AG04450 (cell line): ENCODE measurements around the gene KLB. TPM values are rescaled to one million over a fixed set of nuclear protein-coding genes. Genes with fewer than 3 reads are reported as not detected.
A peak's percentile ranks its signal among the peaks of the same experiment; 100 is the strongest.
"Not testable (repeated sequence)": the region's sequence is repeated elsewhere in the genome, so short reads cannot be mapped to it uniquely, and the experiment has no call there.

Source experiments
- CTCF ChIA-PET: fragments of 300-600, 350-600 bp; formaldehyde crosslinking; extraction: SDS; loops from one replicate; lab custom pipeline; 2022; ENCODE audit warnings: antibody characterized with exemption, inconsistent platforms; lab: Charles Lee
- POLR2A ChIA-PET: fragments of 350-600 bp; formaldehyde crosslinking; extraction: SDS; loops from one replicate; lab custom pipeline; 2021; ENCODE audit warnings: antibody characterized with exemption, inconsistent platforms; lab: Yijun Ruan, JAX
- DNase-seq: peaks from one replicate; pipeline ENCODE4 v3.0.0-alpha.2; 2011; ENCODE audit warnings: low read depth, low spot score
- H3K27ac ChIP-seq: one replicate; pipeline ENCODE4 v1.5.1; 2012; ENCODE audit warnings: low read depth, low read length, control low read depth
- H3K27me3 ChIP-seq: one replicate; pipeline ENCODE4 v1.6.0; 2012; ENCODE audit warnings: low read length; ENCODE audit not compliant: control insufficient read depth, insufficient read depth
- H3K4me3 ChIP-seq: 2 replicates; pipeline ENCODE4 v1.5.1; 2011; ENCODE audit warnings: mild to moderate bottlenecking, low read depth, low read length, control low read depth
- H3K9me3 ChIP-seq: 2 replicates; pipeline ENCODE4 v1.5.1; 2012; ENCODE audit warnings: low read length; ENCODE audit not compliant: control insufficient read depth, insufficient read depth
- polyA plus RNA-seq: library from polyadenylated mRNA; depleted of rRNA; stranded (reverse); fragments of >200 nt; gene quantifications from 2 replicates; pipeline ENCODE4 v1.2.3, GENCODE V29; 2011
- TF ChIP-seq, protein P1 (sequence below): IDR thresholded peaks from 2 replicates; pipeline ENCODE4 v1.5.1; 2011; ENCODE audit warnings: low read depth, low read length, control low read depth, inconsistent platforms

Gene KLB
- polyA plus RNA-seq, 1 experiment = not detected

DNA sequence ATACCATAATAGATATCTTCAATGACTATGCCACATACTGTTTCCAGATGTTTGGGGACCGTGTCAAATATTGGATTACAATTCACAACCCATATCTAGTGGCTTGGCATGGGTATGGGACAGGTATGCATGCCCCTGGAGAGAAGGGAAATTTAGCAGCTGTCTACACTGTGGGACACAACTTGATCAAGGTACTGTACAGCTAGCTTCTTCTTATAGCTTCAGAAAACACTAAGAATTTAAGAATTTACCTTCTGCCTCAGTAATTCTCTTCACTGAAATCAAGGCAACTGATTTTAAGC lies 805 bp downstream of the KLB start:
- no peak overlapping the region for H3K27ac ChIP-seq
- POLR2A ChIA-PET = interaction anchor here (0.6 kb wide), 1 partner anchor 647 kb away, joined by 4 read pairs; no protein-coding TSS in a partner anchor
- H3K27me3 ChIP-seq = peaks cover 4% of the 10 kb centered on the region
- DNase-seq = no peak
- TF ChIP-seq, protein P1, sequence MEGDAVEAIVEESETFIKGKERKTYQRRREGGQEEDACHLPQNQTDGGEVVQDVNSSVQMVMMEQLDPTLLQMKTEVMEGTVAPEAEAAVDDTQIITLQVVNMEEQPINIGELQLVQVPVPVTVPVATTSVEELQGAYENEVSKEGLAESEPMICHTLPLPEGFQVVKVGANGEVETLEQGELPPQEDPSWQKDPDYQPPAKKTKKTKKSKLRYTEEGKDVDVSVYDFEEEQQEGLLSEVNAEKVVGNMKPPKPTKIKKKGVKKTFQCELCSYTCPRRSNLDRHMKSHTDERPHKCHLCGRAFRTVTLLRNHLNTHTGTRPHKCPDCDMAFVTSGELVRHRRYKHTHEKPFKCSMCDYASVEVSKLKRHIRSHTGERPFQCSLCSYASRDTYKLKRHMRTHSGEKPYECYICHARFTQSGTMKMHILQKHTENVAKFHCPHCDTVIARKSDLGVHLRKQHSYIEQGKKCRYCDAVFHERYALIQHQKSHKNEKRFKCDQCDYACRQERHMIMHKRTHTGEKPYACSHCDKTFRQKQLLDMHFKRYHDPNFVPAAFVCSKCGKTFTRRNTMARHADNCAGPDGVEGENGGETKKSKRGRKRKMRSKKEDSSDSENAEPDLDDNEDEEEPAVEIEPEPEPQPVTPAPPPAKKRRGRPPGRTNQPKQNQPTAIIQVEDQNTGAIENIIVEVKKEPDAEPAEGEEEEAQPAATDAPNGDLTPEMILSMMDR = no peak
- CTCF ChIA-PET = interaction anchor here (1.0 kb wide), 1 partner anchor 12 kb away, joined by 4 read pairs; no protein-coding TSS in a partner anchor
- H3K4me3 ChIP-seq = no peak overlapping the region
- no peaks in the 10 kb centered on the region for H3K9me3 ChIP-seq

DNA sequence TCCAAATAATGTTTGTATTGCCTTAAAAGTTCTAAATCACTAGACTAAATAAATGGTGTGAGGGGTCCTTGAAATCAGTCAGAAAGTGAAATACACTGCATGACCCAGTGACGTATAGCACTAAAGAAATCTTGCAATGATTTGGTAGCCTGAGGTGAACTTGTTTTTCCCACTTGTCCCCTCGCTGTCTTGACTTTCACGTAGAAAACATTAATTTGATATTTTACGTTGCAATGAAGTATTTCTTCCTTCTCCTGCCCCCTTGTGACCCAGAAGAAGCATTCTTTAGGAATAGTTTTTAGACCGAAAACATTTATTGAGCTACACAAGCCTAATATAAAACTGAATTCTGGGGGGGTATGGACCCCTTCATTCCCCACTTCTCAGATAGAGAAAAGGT lies 3.7 kb downstream of the KLB start:
- no peak overlapping the region for H3K27ac ChIP-seq
- no peak for DNase-seq
- TF ChIP-seq, protein P1 = peak; percentile 40
- H3K4me3 ChIP-seq = no peak overlapping the region
- H3K27me3 ChIP-seq = peaks cover 4% of the 10 kb centered on the region
- POLR2A ChIA-PET = no interaction called here
- H3K9me3 ChIP-seq = no peaks in the 10 kb centered on the region
- CTCF ChIA-PET = interaction anchor here (1.0 kb wide), 1 partner anchor 651 kb away, joined by 6 read pairs; no protein-coding TSS in a partner anchor

DNA sequence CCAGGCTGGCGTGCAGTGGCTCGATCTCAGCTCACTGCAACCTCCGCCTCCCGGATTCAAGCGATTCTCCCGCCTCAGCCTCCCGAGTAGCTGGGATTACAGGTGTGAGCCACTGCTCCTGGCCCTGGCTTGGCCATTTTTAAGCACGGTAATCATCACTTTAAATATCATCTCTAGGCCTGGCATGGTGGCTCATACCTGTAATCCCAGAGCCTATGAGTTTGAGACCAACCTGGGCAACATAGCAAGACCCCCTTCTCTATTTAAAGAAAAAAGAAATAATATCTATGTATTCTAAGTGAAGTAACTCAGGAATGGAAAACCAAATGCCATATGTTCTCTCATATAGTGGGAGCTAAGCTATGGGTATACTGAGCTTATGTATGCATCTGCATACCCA lies 4.8 kb downstream of the KLB start:
- CTCF ChIA-PET, H3K27me3 ChIP-seq, POLR2A ChIA-PET: not testable (repeated sequence)

DNA sequence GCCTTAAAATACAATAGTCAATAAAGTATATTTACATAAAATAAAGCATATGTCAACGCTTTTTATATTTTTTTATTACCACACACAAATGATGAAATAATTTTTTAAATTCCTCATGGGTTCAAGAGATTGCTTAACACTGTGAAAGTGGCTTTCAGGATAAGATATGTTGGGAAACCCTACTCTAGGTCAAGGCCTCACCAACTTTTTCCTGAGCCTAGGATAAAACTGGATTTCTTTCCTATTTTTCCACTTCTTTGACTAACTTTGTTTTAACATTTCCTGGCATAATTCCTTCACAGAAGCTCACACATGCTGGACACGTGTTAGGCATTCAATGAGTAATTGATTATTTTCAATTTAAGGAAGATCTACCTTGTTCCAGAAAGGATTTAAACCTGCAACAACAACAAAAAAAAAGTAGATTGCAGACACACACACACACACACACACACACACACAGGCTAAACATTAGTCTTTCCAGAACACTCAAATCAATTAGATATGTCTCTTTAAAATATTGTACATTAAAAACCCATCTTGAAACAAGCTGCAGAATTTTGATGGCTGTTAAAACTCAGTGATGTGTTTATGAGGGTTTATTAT lies 9.1 kb downstream of the KLB start:
- TF ChIP-seq, protein P1 = no peak
- Histone ChIP-seq H3K27ac (no peak overlapping the region), H3K4me3 (no peak overlapping the region), H3K9me3 (no peaks in the 10 kb centered on the region), H3K27me3 (no peaks in the 10 kb centered on the region)
- no peak for DNase-seq
- ChIA-PET POLR2A (no interaction called here), CTCF (no interaction called here)

More for the DNA sequence above, 4.8 kb downstream of the KLB start:
- not testable (repeated sequence) for H3K4me3 ChIP-seq, H3K9me3 ChIP-seq, H3K27ac ChIP-seq, DNase-seq

DNA sequence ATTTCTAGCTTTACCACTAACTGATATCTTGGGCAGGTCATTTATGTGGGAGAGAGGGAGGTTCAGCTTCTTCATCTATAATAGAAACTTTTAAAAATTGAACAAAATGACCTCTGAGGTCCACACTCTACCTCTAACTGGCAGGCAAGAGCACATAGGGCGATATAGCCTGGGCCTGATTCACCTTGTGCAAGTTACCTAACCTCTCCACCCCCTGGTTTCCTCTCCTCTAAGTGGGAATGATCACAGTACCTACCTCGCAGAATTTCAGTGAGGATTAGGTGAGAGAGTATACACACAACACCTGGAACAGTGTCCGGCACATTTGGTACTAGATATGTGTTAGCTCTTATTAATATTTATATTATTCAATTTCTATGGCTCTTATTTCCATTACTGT lies 15.5 kb downstream of the KLB start:
- TF ChIP-seq, protein P1 = no peak
- H3K27ac ChIP-seq = no peak overlapping the region
- H3K27me3 ChIP-seq = peaks cover 2% of the 10 kb centered on the region
- ChIA-PET CTCF (no interaction called here), POLR2A (no interaction called here)
- no peak overlapping the region for H3K4me3 ChIP-seq
- H3K9me3 ChIP-seq = no peaks in the 10 kb centered on the region
- no peak for DNase-seq

DNA sequence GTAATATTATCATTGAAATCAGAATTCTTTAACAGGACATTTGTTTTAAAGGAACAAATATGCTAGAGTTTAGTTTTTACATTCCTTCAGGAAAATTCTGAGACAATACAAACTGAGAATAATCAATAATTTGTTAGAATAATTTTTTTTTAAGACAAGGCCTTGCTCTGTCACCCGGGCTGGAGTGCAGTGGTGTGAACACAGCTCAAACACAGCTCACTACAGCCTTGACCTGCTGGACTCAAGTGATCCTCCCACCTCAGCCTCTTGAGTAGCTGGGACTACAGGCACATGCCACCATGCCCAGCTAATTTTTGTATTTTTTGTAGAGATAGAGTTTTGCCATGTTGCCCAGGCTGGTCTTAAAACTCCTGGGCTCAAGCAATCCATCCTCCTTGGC lies 18.6 kb downstream of the KLB start:
- DNase-seq, POLR2A ChIA-PET, H3K9me3 ChIP-seq, H3K27ac ChIP-seq, CTCF ChIA-PET, H3K27me3 ChIP-seq, H3K4me3 ChIP-seq: not testable (repeated sequence)
